GM12875 (cell line): ENCODE results near the gene BMPER.

Experiments used
- H3K4me3 ChIP-seq: one replicate; pipeline ENCODE4 v1.5.1; 2011; ENCODE audit warnings: low read depth, low read length, control low read depth
- CTCF ChIP-seq: IDR thresholded peaks from 2 replicates; pipeline ENCODE4 v1.5.1; 2011; ENCODE audit warnings: low read depth, mild to moderate bottlenecking, control low read depth, inconsistent platforms, low read length, moderate library complexity, borderline replicate concordance; ENCODE audit not compliant: insufficient read depth

BMPER gene

GRCh38 chr7:34036051-34036920 lies 130.9 kb downstream of the BMPER start:
- H3K4me3 ChIP-seq, result no peak overlapping the region
- no peak for TF ChIP-seq CTCF

- H3K4me3 ChIP-seq, result no peak overlapping the region
- no peak for TF ChIP-seq CTCF
Observed at GRCh38 chr7:34036972-34037792, 131.8 kb downstream of the BMPER start.

- H3K4me3 ChIP-seq, result no peak overlapping the region
- TF ChIP-seq CTCF, result no peak
Observed at GRCh38 chr7:34038816-34039470, 133.6 kb downstream of the BMPER start.

GRCh38 chr7:34041707-34042106 lies 136.4 kb downstream of the BMPER start:
- TF ChIP-seq CTCF, result no peak
- H3K4me3 ChIP-seq, result no peak overlapping the region

GRCh38 chr7:34042406-34042805 lies 137.1 kb downstream of the BMPER start:
- TF ChIP-seq CTCF, result no peak
- H3K4me3 ChIP-seq, result no peak overlapping the region

GRCh38 chr7:34043461-34044305 lies 138.3 kb downstream of the BMPER start:
- no peak overlapping the region for H3K4me3 ChIP-seq
- TF ChIP-seq CTCF, result no peak
